SU-DHL-6 (cell line): ENCODE measurements around the gene PKN1.

Experiments used
- H2AFZ ChIP-seq: fragments of 200-600 bp; sonication (generic); 2 replicates; pipeline ENCODE4 v1.6.1; 2014; ENCODE audit warnings: low read depth, mild to moderate bottlenecking, moderate library complexity, mixed read lengths, antibody characterized with exemption, low read length; ENCODE audit not compliant: severe bottlenecking
- H3F3A ChIP-seq: fragments of 200-600 bp; shearing (Covaris generic); 2 replicates; pipeline ENCODE4 v1.6.0; 2016; ENCODE audit warnings: antibody characterized with exemption, mild to moderate bottlenecking; ENCODE audit not compliant: insufficient read depth
- H3K27ac ChIP-seq: fragments of 200-600 bp; sonication (generic); 2 replicates; pipeline ENCODE4 v1.5.1; 2016; ENCODE audit warnings: low read depth, mild to moderate bottlenecking, low read length, moderate library complexity, mixed read lengths
- H3K27me3 ChIP-seq: fragments of 200-600 bp; sonication (generic), shearing (Covaris generic); 2 replicates; pipeline ENCODE4 v1.6.0; 2014; ENCODE audit warnings: mild to moderate bottlenecking, low read length
- H3K36me3 ChIP-seq: fragments of 200-600 bp; sonication (generic); 2 replicates; pipeline ENCODE4 v1.6.1; 2014; ENCODE audit warnings: mild to moderate bottlenecking, low read length, mixed read lengths
- H3K4me2 ChIP-seq: fragments of 300-600, 200-600 bp; shearing (Covaris generic), sonication (generic); 2 replicates; pipeline ENCODE4 v1.6.0; 2014; ENCODE audit warnings: low read length, low read depth, mild to moderate bottlenecking; ENCODE audit not compliant: poor library complexity, severe bottlenecking
- H3K4me3 ChIP-seq: fragments of 200-600 bp; sonication (generic); 2 replicates; pipeline ENCODE4 v1.5.1; 2014; ENCODE audit warnings: antibody characterized with exemption, low read length, mild to moderate bottlenecking, mixed read lengths; ENCODE audit not compliant: insufficient read depth, poor library complexity, severe bottlenecking
- H3K79me2 ChIP-seq: fragments of 200-600 bp; sonication (generic); 2 replicates; pipeline ENCODE4 v1.6.1; 2014; ENCODE audit warnings: mild to moderate bottlenecking, low read length, moderate library complexity; ENCODE audit not compliant: insufficient read depth
- H3K9ac ChIP-seq: fragments of 200-600 bp; sonication (generic); 2 replicates; pipeline ENCODE4 v1.7.0; 2014; ENCODE audit warnings: mild to moderate bottlenecking, low read length
- H3K9me2 ChIP-seq: fragments of 200-600 bp; sonication (generic); replicated peaks from 2 replicates; pipeline ENCODE4 v1.6.1; 2014; ENCODE audit warnings: low read length; ENCODE audit not compliant: insufficient read depth
- H3K9me3 ChIP-seq: fragments of 200-600 bp; sonication (generic); 2 replicates; pipeline ENCODE4 v1.6.1; 2014; ENCODE audit warnings: low read length, mixed read lengths; ENCODE audit not compliant: insufficient read depth
- H4K20me1 ChIP-seq: fragments of 200-600 bp; sonication (generic); 2 replicates; pipeline ENCODE4 v1.6.1; 2014; ENCODE audit warnings: low read depth, mild to moderate bottlenecking, antibody characterized with exemption, low read length, moderate library complexity, mixed read lengths
- CTCF ChIP-seq: fragments of 200-600 bp; sonication (generic); IDR thresholded peaks from one replicate; pipeline ENCODE4 v1.5.1; 2017; ENCODE audit warnings: antibody characterized with exemption, mild to moderate bottlenecking, low read length, moderate library complexity; ENCODE audit not compliant: insufficient read depth, poor library complexity, severe bottlenecking
- EZH2phosphoT487 ChIP-seq: fragments of 200-600 bp; sonication (generic), shearing (Covaris generic); conservative IDR thresholded peaks from 2 replicates; pipeline ENCODE4 v1.6.1; 2018; ENCODE audit warnings: mild to moderate bottlenecking, antibody characterized with exemption, low read length, moderate library complexity, mixed read lengths

The PKN1 gene

GRCh38 chr19:14496834-14497227 is 63.7 kb downstream of the PKN1 start:
- TF ChIP-seq EZH2phosphoT487 (no peak), CTCF (no peak)
- no peaks in the 10 kb centered on the region for H3F3A ChIP-seq
- no peaks in the 10 kb centered on the region for H3K9me2 ChIP-seq
- H3K27me3 ChIP-seq = no peaks in the 10 kb centered on the region
- H3K9ac ChIP-seq = no peak overlapping the region
- no peaks in the 10 kb centered on the region for H3K9me3 ChIP-seq
- peak overlapping the region; percentile 57 for H3K4me2 ChIP-seq
- H3K27ac ChIP-seq = no peak overlapping the region
- no peaks in the 10 kb centered on the region for H4K20me1 ChIP-seq
- H3K36me3 ChIP-seq = no peaks in the 10 kb centered on the region
- no peak overlapping the region for H2AFZ ChIP-seq
- H3K79me2 ChIP-seq = no peaks in the 10 kb centered on the region
- H3K4me3 ChIP-seq = peak overlapping the region; percentile 55

- Histone ChIP-seq H3K9ac (no peak overlapping the region), H3K79me2 (no peaks in the 10 kb centered on the region), H3K36me3 (no peaks in the 10 kb centered on the region), H4K20me1 (no peaks in the 10 kb centered on the region), H3K9me3 (no peaks in the 10 kb centered on the region), H2AFZ (no peak overlapping the region), H3K27me3 (no peaks in the 10 kb centered on the region), H3F3A (no peaks in the 10 kb centered on the region), H3K4me2 (no peak overlapping the region), H3K4me3 (no peak overlapping the region), H3K9me2 (no peaks in the 10 kb centered on the region), H3K27ac (no peak overlapping the region)
- TF ChIP-seq EZH2phosphoT487 (no peak), CTCF (no peak)
Observed at GRCh38 chr19:14497228-14497921, 64.3 kb downstream of the PKN1 start.

GRCh38 chr19:14502334-14503092 is 69.4 kb downstream of the PKN1 start:
- no peak overlapping the region for H3K4me2 ChIP-seq
- H3K9ac ChIP-seq = no peak overlapping the region
- no peaks in the 10 kb centered on the region for H3F3A ChIP-seq

More at GRCh38 chr19:14502334-14503092, 69.4 kb downstream of the PKN1 start:
- H3K27ac ChIP-seq = no peak overlapping the region
- no peaks in the 10 kb centered on the region for H3K9me3 ChIP-seq
- H4K20me1 ChIP-seq = no peaks in the 10 kb centered on the region
- H3K27me3 ChIP-seq = no peaks in the 10 kb centered on the region
- H3K79me2 ChIP-seq = no peaks in the 10 kb centered on the region
- no peak overlapping the region for H2AFZ ChIP-seq
- no peak for TF ChIP-seq EZH2phosphoT487
- TF ChIP-seq CTCF = no peak
- H3K36me3 ChIP-seq = no peaks in the 10 kb centered on the region
- H3K4me3 ChIP-seq = no peak overlapping the region
- no peaks in the 10 kb centered on the region for H3K9me2 ChIP-seq
